ENCODE data around the gene MAP2K3. TPM values are rescaled to one million over a fixed set of nuclear protein-coding genes. Genes with fewer than 3 reads are reported as not detected.

MAP2K3 gene
- total RNA-seq (2013): 54.5 TPM
- polyA plus RNA-seq (100 to 1,000 TPM; 107 to 166 (median 164) TPM), polyA minus RNA-seq (85.8 and 101 TPM in 2 replicates), total RNA-seq (124 to 461 (median 227) reads per million in 11 experiments)

DNA sequence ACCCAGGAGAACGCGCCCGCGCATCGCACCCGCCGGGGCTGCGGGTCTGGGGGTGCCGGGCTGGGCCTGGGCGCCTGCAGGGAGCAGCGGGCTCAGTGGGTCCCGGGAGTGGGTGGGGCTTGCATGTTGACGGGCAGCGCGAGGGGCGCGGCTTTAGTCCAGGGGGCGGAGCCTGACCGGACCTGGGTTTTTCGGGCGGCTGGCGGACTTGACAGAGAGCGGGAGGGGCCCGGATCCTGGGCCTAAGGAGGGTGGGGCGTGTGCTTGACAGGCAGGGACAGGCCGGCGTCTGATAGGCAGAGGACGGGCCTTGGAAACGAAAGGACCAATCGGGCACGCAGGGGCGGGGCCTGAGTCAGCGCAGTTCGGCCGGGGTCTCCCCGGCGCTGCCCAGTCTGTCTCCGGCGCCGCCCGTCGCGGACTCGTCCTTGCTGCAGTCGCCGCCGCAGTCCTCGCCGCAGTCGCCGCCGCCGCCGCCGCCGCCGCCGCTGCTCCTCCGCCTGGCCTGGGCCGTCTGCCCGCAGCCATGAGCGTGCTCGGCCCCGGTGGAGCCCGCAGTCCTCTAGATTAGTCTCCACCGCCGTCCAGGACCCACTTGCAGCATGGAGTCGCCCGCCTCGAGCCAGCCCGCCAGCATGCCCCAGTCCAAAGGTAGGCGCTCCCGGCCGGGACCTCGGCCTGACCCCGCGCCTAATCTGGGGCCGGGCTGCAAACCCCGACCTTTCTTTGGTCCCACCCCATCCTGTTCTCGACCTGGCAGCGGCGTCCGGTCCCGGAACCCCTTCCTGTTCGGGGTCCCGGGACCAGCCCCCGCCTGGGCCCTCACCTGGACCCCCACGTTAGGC lies at the start of gene MAP2K3:
Gene MAP2K3 (plus strand): TSS at position 393 of the 845 bp plus-strand sequence. CDS start 210 bp downstream, at position 603.
- TF ChIP-seq, protein P1, sequence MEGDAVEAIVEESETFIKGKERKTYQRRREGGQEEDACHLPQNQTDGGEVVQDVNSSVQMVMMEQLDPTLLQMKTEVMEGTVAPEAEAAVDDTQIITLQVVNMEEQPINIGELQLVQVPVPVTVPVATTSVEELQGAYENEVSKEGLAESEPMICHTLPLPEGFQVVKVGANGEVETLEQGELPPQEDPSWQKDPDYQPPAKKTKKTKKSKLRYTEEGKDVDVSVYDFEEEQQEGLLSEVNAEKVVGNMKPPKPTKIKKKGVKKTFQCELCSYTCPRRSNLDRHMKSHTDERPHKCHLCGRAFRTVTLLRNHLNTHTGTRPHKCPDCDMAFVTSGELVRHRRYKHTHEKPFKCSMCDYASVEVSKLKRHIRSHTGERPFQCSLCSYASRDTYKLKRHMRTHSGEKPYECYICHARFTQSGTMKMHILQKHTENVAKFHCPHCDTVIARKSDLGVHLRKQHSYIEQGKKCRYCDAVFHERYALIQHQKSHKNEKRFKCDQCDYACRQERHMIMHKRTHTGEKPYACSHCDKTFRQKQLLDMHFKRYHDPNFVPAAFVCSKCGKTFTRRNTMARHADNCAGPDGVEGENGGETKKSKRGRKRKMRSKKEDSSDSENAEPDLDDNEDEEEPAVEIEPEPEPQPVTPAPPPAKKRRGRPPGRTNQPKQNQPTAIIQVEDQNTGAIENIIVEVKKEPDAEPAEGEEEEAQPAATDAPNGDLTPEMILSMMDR (IDR thresholded peaks at IDR 0.05): no peak
- H3K27me3 ChIP-seq (ENCODE audit: control insufficient read depth in 2 of 2, insufficient read depth in 2 of 2, low read length in 2 of 2): no peaks in the 10 kb centered on the region
- H2AFZ ChIP-seq (ENCODE audit: insufficient read depth, low read depth, low read length, poor library complexity, severe bottlenecking): peak within 1 kb of the TSS; percentile 76
- Mint-ChIP-seq H3K27me3 (ENCODE audit: low read depth in 3 of 3) (peaks cover 1 to 3% (median 2%) of the 10 kb centered on the region in 3 donors), H3K9me3 (no peaks in the 10 kb centered on the region), H3K36me3 (peaks cover 12 to 17% of the 10 kb centered on the region in 2 donors), H3K4me3 (peak within 1 kb of the TSS; percentile 99 to 100), H3K4me1 (peaks cover 69% of the 10 kb centered on the region), H3K27ac (peak within 1 kb of the TSS; percentile 99 to 100 (median 99))
- peak within 1 kb of the TSS; percentile 99 to 100 for H3K27ac ChIP-seq (ENCODE audit: low read depth in 1 of 2, low read length in 2 of 2)
- H3K36me3 ChIP-seq (replicated peaks in 1 of 2; ENCODE audit: control insufficient read depth in 1 of 2, insufficient read depth in 2 of 2, low read length in 2 of 2): no peaks in the 10 kb centered on the region
- DNase-seq: peak; percentile 99 to 100 (median 99)
- peak within 1 kb of the TSS; percentile 90 to 94 (median 92) for H3K4me3 ChIP-seq (replicated peaks in 1 of 3; ENCODE audit: low read depth in 2 of 3, low read length in 3 of 3)
- peaks cover 48% of the 10 kb centered on the region for H3K79me2 ChIP-seq (ENCODE audit: insufficient read depth, low read length)
- H3K9me3 ChIP-seq (replicated peaks in 1 of 2; ENCODE audit: control insufficient read depth in 1 of 2, insufficient read depth in 1 of 2, low read length in 2 of 2): no peaks in the 10 kb centered on the region
- H3K4me1 ChIP-seq (ENCODE audit: control insufficient read depth in 1 of 2, insufficient read depth in 2 of 2, low read length in 2 of 2): peaks cover 68 to 69% of the 10 kb centered on the region in 2 donors
- H3K4me2 ChIP-seq (replicated peaks; ENCODE audit: extremely low read depth, low read length, poor library complexity, severe bottlenecking): peak within 1 kb of the TSS; percentile 92
- under 1% methylated on average over 88 of the region's 88 CpGs for WGBS (ENCODE audit: insufficient coverage)
- intact Hi-C loops (cut with micrococcal nuclease): loop anchor here (5.0 to 10.0 kb wide), 4 partner anchors 38 to 240 kb away; partner anchors contain the start of genes DHRS7B (in 1 of the 2) and USP22 (in 1 of the 2)
- peaks cover 67% of the 10 kb centered on the region for H4K20me1 ChIP-seq (ENCODE audit: insufficient read depth, low read length)
- H3K9ac ChIP-seq (ENCODE audit: insufficient read depth, low read length, poor library complexity, severe bottlenecking): peak within 1 kb of the TSS; percentile 91

DNA sequence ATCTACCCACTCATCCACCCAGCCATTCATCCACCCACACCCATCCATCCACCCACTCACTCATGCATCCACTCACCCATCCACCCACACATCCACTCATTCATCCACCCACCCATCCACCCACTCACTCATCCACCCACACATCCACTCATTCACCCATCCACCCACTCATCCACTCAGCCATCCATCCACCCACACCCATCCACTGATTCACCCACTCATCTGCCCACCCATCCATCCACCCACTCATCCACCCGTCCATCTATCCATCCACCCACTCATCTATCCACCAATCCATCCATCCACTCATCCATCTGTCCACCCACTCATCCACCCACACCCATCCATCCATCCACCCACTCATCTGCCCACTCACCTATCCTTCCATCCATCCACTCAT lies 48.6 kb upstream of the MAP2K3 start:
- peaks cover 0 to 11% of the 10 kb centered on the region in 2 donors for H3K4me1 ChIP-seq (ENCODE audit: control insufficient read depth in 1 of 2, insufficient read depth in 2 of 2, low read length in 2 of 2)
- Mint-ChIP-seq H3K4me1 (peaks cover 15% of the 10 kb centered on the region), H3K9me3 (peaks cover 5 to 20% (median 15%) of the 10 kb centered on the region in 7 donors), H3K36me3 (peaks cover 2 to 14% of the 10 kb centered on the region in 2 donors), H3K27me3 (ENCODE audit: low read depth in 3 of 3) (peaks cover 0 to 7% (median 6%) of the 10 kb centered on the region in 3 donors), H3K27ac (no peak overlapping the region), H3K4me3 (no peak overlapping the region)
- H3K9ac ChIP-seq (ENCODE audit: insufficient read depth, low read length, poor library complexity, severe bottlenecking): no peak overlapping the region
- peaks cover 13% of the 10 kb centered on the region for H4K20me1 ChIP-seq (ENCODE audit: insufficient read depth, low read length)
- peaks cover 14 to 18% of the 10 kb centered on the region in 2 donors for H3K9me3 ChIP-seq (replicated peaks in 1 of 2; ENCODE audit: control insufficient read depth in 1 of 2, insufficient read depth in 1 of 2, low read length in 2 of 2)
- no peak overlapping the region for H3K4me3 ChIP-seq (replicated peaks in 1 of 3; ENCODE audit: low read depth in 2 of 3, low read length in 3 of 3)
- intact Hi-C loops (cut with micrococcal nuclease): no loop called here
- no peaks in the 10 kb centered on the region for H3K36me3 ChIP-seq (replicated peaks in 1 of 2; ENCODE audit: control insufficient read depth in 1 of 2, insufficient read depth in 2 of 2, low read length in 2 of 2)
- H3K27me3 ChIP-seq (ENCODE audit: control insufficient read depth in 2 of 2, insufficient read depth in 2 of 2, low read length in 2 of 2): no peaks in the 10 kb centered on the region
- TF ChIP-seq, protein P1 (IDR thresholded peaks at IDR 0.05): no peak
- H3K4me2 ChIP-seq (replicated peaks; ENCODE audit: extremely low read depth, low read length, poor library complexity, severe bottlenecking): no peak overlapping the region
- no peak overlapping the region for H3K27ac ChIP-seq (ENCODE audit: low read depth in 1 of 2, low read length in 2 of 2)
- WGBS (ENCODE audit: insufficient coverage): 100% methylated on average over 1 of the region's 1 CpG
- no peaks in the 10 kb centered on the region for H3K79me2 ChIP-seq (ENCODE audit: insufficient read depth, low read length)
- no peak overlapping the region for H2AFZ ChIP-seq (ENCODE audit: insufficient read depth, low read depth, low read length, poor library complexity, severe bottlenecking)
- DNase-seq: no peak
